H9 (cell line): ENCODE measurements around the gene GRIN2D. TPM values are rescaled to one million over a fixed set of nuclear protein-coding genes. Genes with fewer than 3 reads are reported as not detected.

ENCODE experiments used
- DNase-seq: peaks from one replicate; pipeline ENCODE4 v3.0.0-alpha.2; 2017
- H2AFZ ChIP-seq: one replicate; pipeline ENCODE4 v1.6.1; 2013; ENCODE audit warnings: mild to moderate bottlenecking, low read length, control low read depth, moderate library complexity
- H2AK5ac ChIP-seq: 2 replicates; pipeline ENCODE4 v1.6.1; 2013; ENCODE audit warnings: low read length, control low read depth, mixed read lengths; ENCODE audit not compliant: insufficient read length
- H2BK120ac ChIP-seq: one replicate; pipeline ENCODE4 v1.6.1; 2013; ENCODE audit warnings: low read depth, mild to moderate bottlenecking, low read length, control low read depth, inconsistent platforms; ENCODE audit not compliant: poor library complexity, severe bottlenecking
- H2BK12ac ChIP-seq: 2 replicates; pipeline ENCODE4 v1.6.1; 2013; ENCODE audit warnings: low read length, control low read depth, mixed read lengths, low read depth; ENCODE audit not compliant: insufficient read length
- H2BK15ac ChIP-seq: 2 replicates; pipeline ENCODE4 v1.6.1; 2013; ENCODE audit warnings: low read depth, low read length, control low read depth
- H2BK20ac ChIP-seq: one replicate; pipeline ENCODE4 v1.6.1; 2013; ENCODE audit warnings: low read depth, mild to moderate bottlenecking, low read length, control low read depth, inconsistent platforms; ENCODE audit not compliant: poor library complexity, severe bottlenecking
- H2BK5ac ChIP-seq: 2 replicates; pipeline ENCODE4 v1.6.1; 2013; ENCODE audit warnings: low read length, control low read depth, mixed read lengths; ENCODE audit not compliant: insufficient read length
- H3K14ac ChIP-seq: 2 replicates; pipeline ENCODE4 v1.6.1; 2013; ENCODE audit warnings: low read length, control low read depth; ENCODE audit not compliant: insufficient read depth
- H3K18ac ChIP-seq: 2 replicates; pipeline ENCODE4 v1.6.1; 2013; ENCODE audit warnings: low read depth, mild to moderate bottlenecking, mixed read lengths, low read length, control low read depth; ENCODE audit not compliant: insufficient read length
- H3K23ac ChIP-seq: 2 replicates; pipeline ENCODE4 v1.6.1; 2013; ENCODE audit warnings: low read length, control low read depth, mixed read lengths, low read depth; ENCODE audit not compliant: insufficient read length
- H3K23me2 ChIP-seq: 2 replicates; pipeline ENCODE4 v1.6.1; 2013; ENCODE audit warnings: low read depth, mild to moderate bottlenecking, mixed read lengths, low read length, control low read depth; ENCODE audit not compliant: insufficient read length, poor library complexity, severe bottlenecking
- H3K27ac ChIP-seq: 2 replicates; pipeline ENCODE4 v1.5.1; 2013; ENCODE audit warnings: low read length, control low read depth, mixed read lengths, low read depth; ENCODE audit not compliant: insufficient read length
- H3K27me3 ChIP-seq: 2 replicates; pipeline ENCODE4 v1.6.1; 2013; ENCODE audit warnings: low read length, control low read depth, inconsistent platforms; ENCODE audit not compliant: insufficient read depth
- H3K4ac ChIP-seq: 2 replicates; pipeline ENCODE4 v1.6.1; 2013; ENCODE audit warnings: low read depth, mild to moderate bottlenecking, control low read depth, inconsistent platforms, low read length, moderate library complexity
- H3K4me1 ChIP-seq: 2 replicates; pipeline ENCODE4 v1.6.1; 2013; ENCODE audit warnings: low read length, control low read depth, inconsistent platforms; ENCODE audit not compliant: insufficient read depth
- H3K4me2 ChIP-seq: 2 replicates; pipeline ENCODE4 v1.6.1; 2013; ENCODE audit warnings: low read length, control low read depth, mixed read lengths; ENCODE audit not compliant: insufficient read length, insufficient read depth
- H3K56ac ChIP-seq: 2 replicates; pipeline ENCODE4 v1.6.1; 2013; ENCODE audit warnings: low read depth, mild to moderate bottlenecking, mixed read lengths, low read length, control low read depth; ENCODE audit not compliant: insufficient read length
- H3K79me1 ChIP-seq: 2 replicates; pipeline ENCODE4 v1.6.1; 2013; ENCODE audit warnings: low read depth, mild to moderate bottlenecking, moderate library complexity, low read length, control low read depth, inconsistent platforms; ENCODE audit not compliant: insufficient read depth, poor library complexity, severe bottlenecking
- H3K79me2 ChIP-seq: 2 replicates; pipeline ENCODE4 v1.6.1; 2013; ENCODE audit warnings: low read length, control low read depth, inconsistent platforms; ENCODE audit not compliant: insufficient read depth
- H3K9ac ChIP-seq: 2 replicates; pipeline ENCODE4 v1.6.1; 2013; ENCODE audit warnings: low read length, control low read depth, mixed read lengths; ENCODE audit not compliant: insufficient read length; ENCODE audit errors: extremely low read depth
- H3K9me3 ChIP-seq: one replicate; pipeline ENCODE4 v1.6.1; 2013; ENCODE audit warnings: low read depth, low read length, inconsistent platforms; ENCODE audit not compliant: control insufficient read depth
- H3T11ph ChIP-seq: one replicate; pipeline ENCODE4 v1.6.1; 2013; ENCODE audit warnings: mild to moderate bottlenecking, low read length, control low read depth, inconsistent platforms
- H4K20me1 ChIP-seq: one replicate; pipeline ENCODE4 v1.6.1; 2013; ENCODE audit not compliant: control insufficient read depth, insufficient read length, insufficient read depth
- H4K5ac ChIP-seq: 2 replicates; pipeline ENCODE4 v1.6.1; 2013; ENCODE audit warnings: low read depth, mild to moderate bottlenecking, mixed read lengths, low read length, control low read depth; ENCODE audit not compliant: insufficient read length
- H4K8ac ChIP-seq: replicated peaks from 2 replicates; pipeline ENCODE4 v1.6.1; 2013; ENCODE audit warnings: low read length, control low read depth, mixed read lengths, low read depth; ENCODE audit not compliant: insufficient read length
- H4K91ac ChIP-seq: 2 replicates; pipeline ENCODE4 v1.6.1; 2013; ENCODE audit warnings: low read depth, mild to moderate bottlenecking, moderate library complexity, mixed read lengths, low read length, control low read depth; ENCODE audit not compliant: insufficient read length
- H3K27ac Mint-ChIP-seq, 3 experiments: 2 replicates in 2 of 3; 3 replicates in 1 of 3; pipeline ENCODE4 v1.8.0; 2020 to 2021; ENCODE audit warnings: mixed read lengths in 3 of 3, mild to moderate bottlenecking in 1 of 3, moderate library complexity in 1 of 3
- H3K27me3 Mint-ChIP-seq: 2 replicates; pipeline ENCODE4 v1.8.0; 2021; ENCODE audit warnings: low read depth, mild to moderate bottlenecking, moderate library complexity, mixed read lengths
- H3K36me3 Mint-ChIP-seq, 3 experiments: 2 replicates in 2 of 3; 3 replicates in 1 of 3; pipeline ENCODE4 v1.8.0; 2020 to 2021; ENCODE audit warnings: low read depth in 3 of 3, mixed read lengths in 3 of 3; ENCODE audit not compliant: insufficient read depth in 1 of 3
- H3K4me1 Mint-ChIP-seq, 2 experiments: 2 replicates each; pipeline ENCODE4 v1.8.0; 2020; ENCODE audit warnings: mixed read lengths in 2 of 2
- H3K4me3 Mint-ChIP-seq, 2 experiments: 2 replicates in 1 of 2; 3 replicates in 1 of 2; pipeline ENCODE4 v1.8.0; 2020 to 2021; ENCODE audit warnings: mild to moderate bottlenecking in 2 of 2, mixed read lengths in 2 of 2, moderate library complexity in 1 of 2
- H3K9me3 Mint-ChIP-seq, 2 experiments: 2 replicates in 1 of 2; 3 replicates in 1 of 2; pipeline ENCODE4 v1.8.0; 2020; ENCODE audit warnings: mild to moderate bottlenecking in 2 of 2, mixed read lengths in 2 of 2, moderate library complexity in 1 of 2
- CTCF ChIP-seq: fragments of 200-600 bp; sonication (generic); conservative IDR thresholded peaks from 3 replicates; pipeline ENCODE4 v1.8.0; 2021; ENCODE audit warnings: antibody characterized with exemption, mild to moderate bottlenecking
- WGBS: extraction: QIAGEN DNeasy Blood & Tissue Kit; methylation state at CpG from one replicate; pipeline ENCODE4 v1.1.7; 2013; ENCODE audit warnings: missing lambda C conversion rate, low lambda C conversion rate, mixed read lengths; ENCODE audit not compliant: insufficient read length; ENCODE audit errors: extremely low coverage; 5-methylcytosine and 5-hydroxymethylcytosine counted together
- total RNA-seq: library from RNA; stranded (reverse); gene quantifications from 2 replicates; pipeline ENCODE4 v1.2.1, GENCODE V29; 2021

Gene GRIN2D
- total RNA-seq, 1 experiment from 2014 or later: 5.9 TPM

GRCh38 chr19:48350856-48351255 is 42.6 kb upstream of the GRIN2D start:
- Histone ChIP-seq H3K79me2 (no peaks in the 10 kb centered on the region), H3K56ac (no peak overlapping the region), H3K23ac (no peak overlapping the region), H3K27ac (no peak overlapping the region), H3K23me2 (no peaks in the 10 kb centered on the region), H3K9ac (no peak overlapping the region), H2BK5ac (no peak overlapping the region), H3K4me1 (no peaks in the 10 kb centered on the region), H4K20me1 (no peaks in the 10 kb centered on the region), H4K8ac (no peak overlapping the region), H3K79me1 (no peaks in the 10 kb centered on the region), H3T11ph (no peak overlapping the region), H3K18ac (no peak overlapping the region), H4K91ac (no peak overlapping the region), H2BK120ac (no peak overlapping the region), H3K14ac (no peak overlapping the region), H2AFZ (no peak overlapping the region), H3K27me3 (no peaks in the 10 kb centered on the region), H4K5ac (no peak overlapping the region), H3K4me2 (no peak overlapping the region), H2AK5ac (no peak overlapping the region), H2BK12ac (no peak overlapping the region), H2BK15ac (no peak overlapping the region), H2BK20ac (no peak overlapping the region), H3K9me3 (no peaks in the 10 kb centered on the region), H3K4ac (no peak overlapping the region)
- H3K4me1 Mint-ChIP-seq: peaks cover 5 to 12% of the 10 kb centered on the region in 2 experiments
- no peak for TF ChIP-seq CTCF
- H3K4me3 Mint-ChIP-seq: no peak overlapping the region
- DNase-seq: no peak
- H3K27me3 Mint-ChIP-seq: no peaks in the 10 kb centered on the region
- H3K27ac Mint-ChIP-seq: 0 out of 7 replicates have a peak overlapping the region, but pooled peaks of 1 of the 3 experiments have one; percentile 5
- H3K9me3 Mint-ChIP-seq: no peaks in the 10 kb centered on the region
- no CpG with 5 or more reads among the region's 5 CpGs for WGBS
- no peaks in the 10 kb centered on the region for H3K36me3 Mint-ChIP-seq
